Suprapubic skin (tissue), 3 donors: Measurements from ENCODE around the gene LRIG1.

ENCODE experiments used
- POLR2A ChIP-seq, 2 donors: fragments of 450-650 bp; IDR thresholded peaks; one replicate each; pipeline ENCODE4 v1.6.1; 2017; ENCODE audit warnings: antibody characterized with exemption in 2 of 2, mild to moderate bottlenecking in 2 of 2, moderate library complexity in 2 of 2
- TF ChIP-seq, protein P1 (sequence below), 2 donors: fragments of 200-600 bp in 1 of 2; fragments of 450-650 bp in 1 of 2; sonication (generic) in 1 of 2; IDR thresholded peaks; one replicate each; pipeline ENCODE4 v1.5.1; 2016 to 2019; ENCODE audit warnings: antibody characterized with exemption in 2 of 2, mild to moderate bottlenecking in 1 of 2, moderate library complexity in 1 of 2

DNA sequence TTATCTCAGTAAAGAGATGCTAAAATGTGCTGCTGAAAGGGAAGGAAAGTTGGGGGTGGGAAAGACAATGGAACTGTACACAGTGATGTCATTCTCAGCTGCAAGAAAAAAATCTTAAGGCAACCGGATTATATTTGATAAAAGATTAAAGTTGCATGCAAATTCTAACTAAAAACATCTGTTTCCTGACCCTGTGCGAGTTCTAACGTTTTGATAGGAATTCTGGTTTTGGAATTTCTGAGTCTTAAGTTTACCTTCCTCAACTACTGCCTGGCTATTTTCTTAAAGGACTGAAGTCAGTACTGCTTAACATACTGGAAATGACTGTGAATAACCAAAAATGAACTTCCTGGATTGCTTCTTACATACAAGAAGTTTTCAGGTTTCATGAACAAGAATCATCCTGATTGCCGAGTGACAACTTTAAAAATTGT, 164.5 kb downstream of the LRIG1 start:
- TF ChIP-seq, protein P1, sequence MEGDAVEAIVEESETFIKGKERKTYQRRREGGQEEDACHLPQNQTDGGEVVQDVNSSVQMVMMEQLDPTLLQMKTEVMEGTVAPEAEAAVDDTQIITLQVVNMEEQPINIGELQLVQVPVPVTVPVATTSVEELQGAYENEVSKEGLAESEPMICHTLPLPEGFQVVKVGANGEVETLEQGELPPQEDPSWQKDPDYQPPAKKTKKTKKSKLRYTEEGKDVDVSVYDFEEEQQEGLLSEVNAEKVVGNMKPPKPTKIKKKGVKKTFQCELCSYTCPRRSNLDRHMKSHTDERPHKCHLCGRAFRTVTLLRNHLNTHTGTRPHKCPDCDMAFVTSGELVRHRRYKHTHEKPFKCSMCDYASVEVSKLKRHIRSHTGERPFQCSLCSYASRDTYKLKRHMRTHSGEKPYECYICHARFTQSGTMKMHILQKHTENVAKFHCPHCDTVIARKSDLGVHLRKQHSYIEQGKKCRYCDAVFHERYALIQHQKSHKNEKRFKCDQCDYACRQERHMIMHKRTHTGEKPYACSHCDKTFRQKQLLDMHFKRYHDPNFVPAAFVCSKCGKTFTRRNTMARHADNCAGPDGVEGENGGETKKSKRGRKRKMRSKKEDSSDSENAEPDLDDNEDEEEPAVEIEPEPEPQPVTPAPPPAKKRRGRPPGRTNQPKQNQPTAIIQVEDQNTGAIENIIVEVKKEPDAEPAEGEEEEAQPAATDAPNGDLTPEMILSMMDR (IDR thresholded peaks at IDR 0.05), result no peak
- no peak for TF ChIP-seq POLR2A (IDR thresholded peaks at IDR 0.05)
